ENCODE data around the gene CNTNAP3B.
"Not testable (repeated sequence)": the region's sequence is repeated elsewhere in the genome, so short reads cannot be mapped to it uniquely, and the experiment has no call there.

DNA sequence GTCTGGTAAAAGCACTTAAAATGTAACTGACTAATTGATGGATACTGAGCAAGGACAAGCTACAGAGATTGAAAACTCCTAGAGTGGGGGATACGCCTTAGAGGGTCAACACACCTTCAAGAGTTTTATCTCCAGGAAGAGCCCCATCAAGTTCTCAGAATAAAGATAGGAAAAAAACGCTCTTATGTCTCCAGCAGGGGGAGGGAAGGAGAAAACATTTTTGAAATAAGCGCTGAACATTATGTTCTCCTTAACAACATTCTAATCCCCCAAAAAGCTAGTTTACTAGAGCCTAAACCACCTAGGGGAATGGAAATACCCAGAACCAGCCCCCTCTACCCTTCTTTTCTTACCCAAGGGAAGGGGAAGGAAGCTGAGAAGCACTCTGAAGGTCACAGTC lies 187.5 kb downstream of the CNTNAP3B start:
- TF ChIP-seq, protein P1, sequence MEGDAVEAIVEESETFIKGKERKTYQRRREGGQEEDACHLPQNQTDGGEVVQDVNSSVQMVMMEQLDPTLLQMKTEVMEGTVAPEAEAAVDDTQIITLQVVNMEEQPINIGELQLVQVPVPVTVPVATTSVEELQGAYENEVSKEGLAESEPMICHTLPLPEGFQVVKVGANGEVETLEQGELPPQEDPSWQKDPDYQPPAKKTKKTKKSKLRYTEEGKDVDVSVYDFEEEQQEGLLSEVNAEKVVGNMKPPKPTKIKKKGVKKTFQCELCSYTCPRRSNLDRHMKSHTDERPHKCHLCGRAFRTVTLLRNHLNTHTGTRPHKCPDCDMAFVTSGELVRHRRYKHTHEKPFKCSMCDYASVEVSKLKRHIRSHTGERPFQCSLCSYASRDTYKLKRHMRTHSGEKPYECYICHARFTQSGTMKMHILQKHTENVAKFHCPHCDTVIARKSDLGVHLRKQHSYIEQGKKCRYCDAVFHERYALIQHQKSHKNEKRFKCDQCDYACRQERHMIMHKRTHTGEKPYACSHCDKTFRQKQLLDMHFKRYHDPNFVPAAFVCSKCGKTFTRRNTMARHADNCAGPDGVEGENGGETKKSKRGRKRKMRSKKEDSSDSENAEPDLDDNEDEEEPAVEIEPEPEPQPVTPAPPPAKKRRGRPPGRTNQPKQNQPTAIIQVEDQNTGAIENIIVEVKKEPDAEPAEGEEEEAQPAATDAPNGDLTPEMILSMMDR (IDR thresholded peaks at IDR 0.05) = peak; percentile 24
- not testable (repeated sequence) for TF ChIP-seq RCOR1 (IDR thresholded peaks at IDR 0.05; ENCODE audit: low read length); FOXJ3 (CRISPR knock-in tag; IDR thresholded peaks at IDR 0.05); YY1 (IDR thresholded peaks at IDR 0.05; ENCODE audit: low read depth); RAD21 (IDR thresholded peaks at IDR 0.05; ENCODE audit: low read length); TAF1 (IDR thresholded peaks at IDR 0.05; ENCODE audit: borderline replicate concordance, low read depth, low read length); POLR2AphosphoS5 (IDR thresholded peaks at IDR 0.05; ENCODE audit: low read depth, low read length)
